Measurements from ENCODE around the gene BICD1. TPM values are rescaled to one million over a fixed set of nuclear protein-coding genes. Genes with fewer than 3 reads are reported as not detected.

The BICD1 gene
- total and polyA plus RNA-seq, 2 of the 13 experiments (the other 11 are each of a cell fraction or from before 2014, with no cell fraction given), result 4.5 to 5.2 TPM

- TF ChIP-seq ZNF407 (CRISPR knock-in tag; IDR thresholded peaks at IDR 0.05; ENCODE audit: not compliant biosample characterization) (no peak), ZNF460 (CRISPR knock-in tag; IDR thresholded peaks at IDR 0.05; ENCODE audit: borderline replicate concordance) (no peak), ZNF337 (CRISPR knock-in tag; IDR thresholded peaks at IDR 0.05; ENCODE audit: borderline replicate concordance, low read depth) (no peak), SAFB2 (CRISPR knock-in tag; IDR thresholded peaks at IDR 0.05; ENCODE audit: borderline replicate concordance, low read depth) (no peak), HBP1 (CRISPR knock-in tag; IDR thresholded peaks at IDR 0.05; ENCODE audit: low read depth) (no peak), ZNF530 (CRISPR knock-in tag; IDR thresholded peaks at IDR 0.05; ENCODE audit: low read depth) (no peak), ZNF749 (CRISPR knock-in tag; IDR thresholded peaks at IDR 0.05; ENCODE audit: borderline replicate concordance) (no peak), GFI1 (CRISPR knock-in tag; IDR thresholded peaks at IDR 0.05; ENCODE audit: borderline replicate concordance) (0 out of 2 replicates have a peak, but pooled peaks have one; percentile 18), MIER2 (CRISPR knock-in tag; IDR thresholded peaks at IDR 0.05) (no peak), SP5 (CRISPR knock-in tag; IDR thresholded peaks at IDR 0.05; ENCODE audit: borderline replicate concordance, low read depth) (no peak; the same call in 1 of the 2 replicates), ZSCAN29 (CRISPR knock-in tag; conservative IDR thresholded peaks at IDR 0.05) (no peak), ZNF850 (CRISPR knock-in tag; conservative IDR thresholded peaks at IDR 0.05) (0 out of 2 replicates have a peak, but pooled peaks have one; percentile 26), ZNF770 (CRISPR knock-in tag; IDR thresholded peaks at IDR 0.05) (no peak), ZNF567 (CRISPR knock-in tag; IDR thresholded peaks at IDR 0.05; ENCODE audit: borderline replicate concordance) (no peak), ZNF883 (CRISPR knock-in tag; IDR thresholded peaks at IDR 0.05; ENCODE audit: not compliant biosample characterization) (no peak)
- TF ChIP-seq, protein P1, sequence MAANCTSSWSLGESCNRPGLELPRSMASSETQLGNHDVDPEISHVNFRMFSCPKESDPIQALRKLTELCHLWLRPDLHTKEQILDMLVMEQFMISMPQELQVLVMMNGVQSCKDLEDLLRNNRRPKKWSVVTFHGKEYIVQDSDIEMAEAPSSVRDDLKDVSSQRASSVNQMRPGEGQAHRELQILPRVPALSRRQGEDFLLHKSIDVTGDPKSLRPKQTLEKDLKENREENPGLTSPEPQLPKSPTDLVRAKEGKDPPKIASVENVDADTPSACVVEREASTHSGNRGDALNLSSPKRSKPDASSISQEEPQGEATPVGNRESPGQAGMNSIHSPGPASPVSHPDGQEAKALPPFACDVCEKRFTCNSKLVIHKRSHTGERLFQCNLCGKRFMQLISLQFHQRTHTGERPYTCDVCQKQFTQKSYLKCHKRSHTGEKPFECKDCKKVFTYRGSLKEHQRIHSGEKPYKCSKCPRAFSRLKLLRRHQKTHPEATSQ (CRISPR knock-in tag; IDR thresholded peaks at IDR 0.05; ENCODE audit: borderline replicate concordance), result no peak
These were observed 293.5 kb downstream of the BICD1 start (continued) for GRCh38 chr12:32400114-32400672.

Data from HepG2 (cell line).